SK-N-SH treated with all-trans-retinoic acid at 6 μM for 48 hours (cell line): ENCODE data around the gene GNB2.

Source experiments
- ARNTL ChIP-seq: fragments of 450-650 bp; formaldehyde crosslinking; IDR thresholded peaks from 2 replicates; pipeline ENCODE4 v1.5.0; 2020; ENCODE audit warnings: low read depth, mild to moderate bottlenecking, moderate library complexity, borderline replicate concordance
- BACH2 ChIP-seq: fragments of 250-450 bp; sonication (Bioruptor Pico); IDR thresholded peaks from 2 replicates; pipeline ENCODE4 v1.9.0; 2021; ENCODE audit warnings: mild to moderate bottlenecking, borderline replicate concordance
- CREB5 ChIP-seq: fragments of 250-450 bp; sonication (Bioruptor Pico); IDR thresholded peaks from 2 replicates; pipeline ENCODE4 v1.5.1; 2020; ENCODE audit warnings: low read depth, mild to moderate bottlenecking, moderate library complexity
- CSRNP3 ChIP-seq: fragments of 250-450 bp; sonication (Bioruptor Pico); IDR thresholded peaks from 2 replicates; pipeline ENCODE4 v1.5.1; 2021; ENCODE audit warnings: mild to moderate bottlenecking, moderate library complexity
- ISL1 ChIP-seq: fragments of 250-450 bp; sonication (Bioruptor Pico); IDR thresholded peaks from 2 replicates; pipeline ENCODE4 v2.1.2; 2022; ENCODE audit warnings: mild to moderate bottlenecking, moderate library complexity
- RARB ChIP-seq: fragments of 250-450 bp; sonication (Bioruptor Pico); IDR thresholded peaks from 2 replicates; pipeline ENCODE4 v1.8.0; 2021; ENCODE audit warnings: mild to moderate bottlenecking, moderate library complexity
- TCF4 ChIP-seq: fragments of 250-450 bp; sonication (Bioruptor Pico); IDR thresholded peaks from 2 replicates; pipeline ENCODE4 v1.8.0; 2021; ENCODE audit warnings: mild to moderate bottlenecking, moderate library complexity, borderline replicate concordance
- ZFP3 ChIP-seq: fragments of 250-450 bp; sonication (Bioruptor Pico); IDR thresholded peaks from 2 replicates; pipeline ENCODE4 v1.5.0; 2020; ENCODE audit warnings: mild to moderate bottlenecking, moderate library complexity
- ZNF565 ChIP-seq: fragments of 450-650 bp; formaldehyde crosslinking; conservative IDR thresholded peaks from 2 replicates; pipeline ENCODE4 v1.5.0; 2020; ENCODE audit warnings: low read depth, mild to moderate bottlenecking, moderate library complexity
- TF ChIP-seq, protein P1 (sequence below): fragments of 250-450 bp; sonication (Bioruptor Pico); IDR thresholded peaks from 2 replicates; pipeline ENCODE4 v1.8.0; 2020; ENCODE audit warnings: mild to moderate bottlenecking, moderate library complexity, borderline replicate concordance
- TF ChIP-seq, protein P2 (sequence below): fragments of 250-450 bp; sonication (Bioruptor Pico); IDR thresholded peaks from 2 replicates; pipeline ENCODE4 v1.5.0; 2020; ENCODE audit warnings: mild to moderate bottlenecking, moderate library complexity
- TF ChIP-seq, protein P3 (sequence below): fragments of 250-450 bp; sonication (Bioruptor Pico); IDR thresholded peaks from 2 replicates; pipeline ENCODE4 v1.8.0; 2021; ENCODE audit warnings: low read depth, mild to moderate bottlenecking, moderate library complexity, borderline replicate concordance

DNA sequence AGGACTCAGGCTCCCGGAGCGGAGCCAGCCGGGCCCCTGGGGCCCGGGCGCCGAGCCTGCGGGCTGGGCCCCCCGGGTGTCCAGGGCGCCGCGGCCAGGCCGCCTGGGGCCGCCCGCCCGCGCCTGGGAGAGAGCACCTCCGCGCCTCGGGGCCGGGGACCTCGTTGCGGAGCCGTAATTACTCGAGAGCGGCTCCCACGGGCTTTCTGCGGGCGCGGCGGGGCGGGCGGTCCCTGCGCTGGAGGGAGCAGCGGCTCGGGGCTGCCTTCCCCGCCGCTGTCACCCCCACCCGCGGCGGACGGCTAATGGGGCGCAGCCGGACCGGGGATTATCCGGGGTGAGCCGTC, 1.5 kb downstream of the GNB2 start:
- TF ChIP-seq ZNF565 (CRISPR knock-in tag), result no peak
- TF ChIP-seq, protein P1, sequence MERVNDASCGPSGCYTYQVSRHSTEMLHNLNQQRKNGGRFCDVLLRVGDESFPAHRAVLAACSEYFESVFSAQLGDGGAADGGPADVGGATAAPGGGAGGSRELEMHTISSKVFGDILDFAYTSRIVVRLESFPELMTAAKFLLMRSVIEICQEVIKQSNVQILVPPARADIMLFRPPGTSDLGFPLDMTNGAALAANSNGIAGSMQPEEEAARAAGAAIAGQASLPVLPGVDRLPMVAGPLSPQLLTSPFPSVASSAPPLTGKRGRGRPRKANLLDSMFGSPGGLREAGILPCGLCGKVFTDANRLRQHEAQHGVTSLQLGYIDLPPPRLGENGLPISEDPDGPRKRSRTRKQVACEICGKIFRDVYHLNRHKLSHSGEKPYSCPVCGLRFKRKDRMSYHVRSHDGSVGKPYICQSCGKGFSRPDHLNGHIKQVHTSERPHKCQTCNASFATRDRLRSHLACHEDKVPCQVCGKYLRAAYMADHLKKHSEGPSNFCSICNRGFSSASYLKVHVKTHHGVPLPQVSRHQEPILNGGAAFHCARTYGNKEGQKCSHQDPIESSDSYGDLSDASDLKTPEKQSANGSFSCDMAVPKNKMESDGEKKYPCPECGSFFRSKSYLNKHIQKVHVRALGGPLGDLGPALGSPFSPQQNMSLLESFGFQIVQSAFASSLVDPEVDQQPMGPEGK (CRISPR knock-in tag), result no peak
- no peak for TF ChIP-seq ARNTL (CRISPR knock-in tag)
- TF ChIP-seq CREB5 (CRISPR knock-in tag), result no peak
- TF ChIP-seq, protein P2, sequence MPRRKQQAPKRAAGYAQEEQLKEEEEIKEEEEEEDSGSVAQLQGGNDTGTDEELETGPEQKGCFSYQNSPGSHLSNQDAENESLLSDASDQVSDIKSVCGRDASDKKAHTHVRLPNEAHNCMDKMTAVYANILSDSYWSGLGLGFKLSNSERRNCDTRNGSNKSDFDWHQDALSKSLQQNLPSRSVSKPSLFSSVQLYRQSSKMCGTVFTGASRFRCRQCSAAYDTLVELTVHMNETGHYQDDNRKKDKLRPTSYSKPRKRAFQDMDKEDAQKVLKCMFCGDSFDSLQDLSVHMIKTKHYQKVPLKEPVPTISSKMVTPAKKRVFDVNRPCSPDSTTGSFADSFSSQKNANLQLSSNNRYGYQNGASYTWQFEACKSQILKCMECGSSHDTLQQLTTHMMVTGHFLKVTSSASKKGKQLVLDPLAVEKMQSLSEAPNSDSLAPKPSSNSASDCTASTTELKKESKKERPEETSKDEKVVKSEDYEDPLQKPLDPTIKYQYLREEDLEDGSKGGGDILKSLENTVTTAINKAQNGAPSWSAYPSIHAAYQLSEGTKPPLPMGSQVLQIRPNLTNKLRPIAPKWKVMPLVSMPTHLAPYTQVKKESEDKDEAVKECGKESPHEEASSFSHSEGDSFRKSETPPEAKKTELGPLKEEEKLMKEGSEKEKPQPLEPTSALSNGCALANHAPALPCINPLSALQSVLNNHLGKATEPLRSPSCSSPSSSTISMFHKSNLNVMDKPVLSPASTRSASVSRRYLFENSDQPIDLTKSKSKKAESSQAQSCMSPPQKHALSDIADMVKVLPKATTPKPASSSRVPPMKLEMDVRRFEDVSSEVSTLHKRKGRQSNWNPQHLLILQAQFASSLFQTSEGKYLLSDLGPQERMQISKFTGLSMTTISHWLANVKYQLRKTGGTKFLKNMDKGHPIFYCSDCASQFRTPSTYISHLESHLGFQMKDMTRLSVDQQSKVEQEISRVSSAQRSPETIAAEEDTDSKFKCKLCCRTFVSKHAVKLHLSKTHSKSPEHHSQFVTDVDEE (CRISPR knock-in tag), result no peak
- TF ChIP-seq CSRNP3 (CRISPR knock-in tag), result no peak
- TF ChIP-seq RARB (CRISPR knock-in tag), result no peak
- no peak for TF ChIP-seq ISL1
- no peak for TF ChIP-seq ZFP3 (CRISPR knock-in tag)
- TF ChIP-seq BACH2, result no peak
- TF ChIP-seq, protein P3, sequence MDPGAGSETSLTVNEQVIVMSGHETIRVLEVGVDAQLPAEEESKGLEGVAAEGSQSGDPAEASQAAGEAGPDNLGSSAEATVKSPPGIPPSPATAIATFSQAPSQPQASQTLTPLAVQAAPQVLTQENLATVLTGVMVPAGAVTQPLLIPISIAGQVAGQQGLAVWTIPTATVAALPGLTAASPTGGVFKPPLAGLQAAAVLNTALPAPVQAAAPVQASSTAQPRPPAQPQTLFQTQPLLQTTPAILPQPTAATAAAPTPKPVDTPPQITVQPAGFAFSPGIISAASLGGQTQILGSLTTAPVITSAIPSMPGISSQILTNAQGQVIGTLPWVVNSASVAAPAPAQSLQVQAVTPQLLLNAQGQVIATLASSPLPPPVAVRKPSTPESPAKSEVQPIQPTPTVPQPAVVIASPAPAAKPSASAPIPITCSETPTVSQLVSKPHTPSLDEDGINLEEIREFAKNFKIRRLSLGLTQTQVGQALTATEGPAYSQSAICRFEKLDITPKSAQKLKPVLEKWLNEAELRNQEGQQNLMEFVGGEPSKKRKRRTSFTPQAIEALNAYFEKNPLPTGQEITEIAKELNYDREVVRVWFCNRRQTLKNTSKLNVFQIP (CRISPR knock-in tag), result no peak
- no peak for TF ChIP-seq TCF4 (CRISPR knock-in tag)
